HCT116 (cell line): Measurements from ENCODE around the gene FAM210B. TPM values are rescaled to one million over a fixed set of nuclear protein-coding genes. Genes with fewer than 3 reads are reported as not detected.
"Not testable (repeated sequence)": the region's sequence is repeated elsewhere in the genome, so short reads cannot be mapped to it uniquely, and the experiment has no call there.

Experiments
- ATAC-seq: fragments of 200-7000 bp; cut with Tn5 transposase; 2 replicates; pipeline ENCODE4 v1.9.1; 2020; ENCODE audit warnings: mild to moderate bottlenecking, moderate library complexity
- BruUV-seq: library from RNA; stranded (reverse); fragments of 400-500 nt; replicated peaks from 2 replicates; lab custom pipeline; 2021; lab: Mats Ljungman, UMichigan
- CTCF ChIA-PET: fragments of 300-600 bp; sonication (Branson Sonifier 250); formaldehyde crosslinking; loops from one replicate; lab custom pipeline; 2021; ENCODE audit warnings: antibody characterized with exemption; lab: Charles Lee
- POLR2A ChIA-PET: fragments of 300-600, 350-600 bp; sonication (Branson Sonifier 250); formaldehyde crosslinking; loops from one replicate; lab custom pipeline; 2021; ENCODE audit warnings: antibody characterized with exemption; lab: Charles Lee
- RAD21 ChIA-PET, 2 experiments: fragments of 300-600 bp; sonication (Branson Sonifier 250); formaldehyde crosslinking; loops; one replicate each; lab custom pipeline; 2023; ENCODE audit warnings: low total read pairs in 2 of 2; ENCODE audit not compliant: uncharacterized antibody in 2 of 2, unreplicated experiment in 2 of 2, low non-redundant PET in 1 of 2; lab: Charles Lee
- DNase-seq: peaks from one replicate; pipeline ENCODE4 v3.0.0-alpha.2; 2010; ENCODE audit warnings: low read depth, low spot score
- H2AFZ ChIP-seq: fragments of 200-600 bp; shearing (Covaris generic), sonication (generic); 2 replicates; pipeline ENCODE4 v1.6.1; 2017; ENCODE audit warnings: low read depth, mixed run types, mixed read lengths, antibody characterized with exemption, low read length; ENCODE audit not compliant: poor library complexity, severe bottlenecking
- H3K27ac ChIP-seq: 2 replicates; pipeline ENCODE4 v1.5.1; 2012; ENCODE audit warnings: low read depth, low read length
- H3K27me3 ChIP-seq: fragments of 200-600 bp; sonication (generic); 2 replicates; pipeline ENCODE4 v1.6.1; 2016; ENCODE audit warnings: mixed run types, low read length, mixed read lengths; ENCODE audit not compliant: insufficient read depth
- H3K36me3 ChIP-seq, 2 experiments: fragments of 200-500 bp in 1 of 2; fragments of 200-600 bp in 1 of 2; sonication (Bioruptor generic) in 1 of 2; sonication (generic) in 1 of 2; 2 replicates each; pipeline versions ENCODE4 v1.5.1 to v1.6.1; 2014 to 2016; ENCODE audit warnings: low read length in 2 of 2, inconsistent platforms in 1 of 2, mixed read lengths in 1 of 2, mixed run types in 1 of 2; ENCODE audit not compliant: insufficient read depth in 2 of 2, control insufficient read depth in 1 of 2
- H3K4me1 ChIP-seq, 2 experiments: fragments of 200-600 bp in 1 of 2; sonication (generic) in 1 of 2; 2 replicates each; pipeline versions ENCODE4 v1.5.1 to v1.6.1; 2012 to 2017; ENCODE audit warnings: low read length in 2 of 2, inconsistent platforms in 1 of 2, mild to moderate bottlenecking in 1 of 2, mixed read lengths in 1 of 2, mixed run types in 1 of 2, moderate library complexity in 1 of 2; ENCODE audit not compliant: insufficient read depth in 2 of 2, control insufficient read depth in 1 of 2
- H3K4me2 ChIP-seq: fragments of 200-600 bp; sonication (generic); 2 replicates; pipeline ENCODE4 v1.6.1; 2017; ENCODE audit warnings: mixed run types, low read length, mixed read lengths
- H3K4me3 ChIP-seq, 2 experiments: fragments of 200-600 bp in 1 of 2; sonication (generic) in 1 of 2; replicated peaks in 1 of 2; 2 replicates each; pipeline ENCODE4 v1.5.1; 2011 to 2016; ENCODE audit warnings: low read length in 2 of 2, control low read depth in 1 of 2, low read depth in 1 of 2, mild to moderate bottlenecking in 1 of 2, mixed read lengths in 1 of 2, mixed run types in 1 of 2
- H3K79me2 ChIP-seq: fragments of 200-600 bp; sonication (generic); 2 replicates; pipeline ENCODE4 v1.6.1; 2017; ENCODE audit warnings: mild to moderate bottlenecking, mixed run types, low read length, moderate library complexity, mixed read lengths; ENCODE audit not compliant: insufficient read depth
- H3K9ac ChIP-seq: fragments of 200-600 bp; sonication (generic); 2 replicates; pipeline ENCODE4 v1.6.1; 2016; ENCODE audit warnings: low read length, mixed read lengths
- H3K9me2 ChIP-seq: fragments of 200-600 bp; sonication (generic), shearing (Covaris generic); 2 replicates; pipeline ENCODE4 v1.6.1; 2017; ENCODE audit warnings: mixed run types, mild to moderate bottlenecking, moderate library complexity; ENCODE audit not compliant: insufficient read depth
- H3K9me3 ChIP-seq, 2 experiments: fragments of 200-500 bp in 1 of 2; fragments of 200-600 bp in 1 of 2; sonication (Bioruptor generic) in 1 of 2; sonication (generic) in 1 of 2; 2 replicates each; pipeline ENCODE4 v1.6.1; 2014 to 2017; ENCODE audit warnings: low read length in 2 of 2, mixed read lengths in 2 of 2, inconsistent platforms in 1 of 2, low read depth in 1 of 2, mild to moderate bottlenecking in 1 of 2, mixed run types in 1 of 2, moderate library complexity in 1 of 2; ENCODE audit not compliant: control insufficient read depth in 1 of 2, insufficient read depth in 1 of 2
- H4K20me1 ChIP-seq: fragments of 200-600 bp; sonication (generic), shearing (Covaris generic); 2 replicates; pipeline ENCODE4 v1.6.1; 2017; ENCODE audit warnings: mixed run types, mild to moderate bottlenecking, moderate library complexity; ENCODE audit not compliant: insufficient read depth
- CBX3 ChIP-seq: IDR thresholded peaks from 2 replicates; pipeline ENCODE4 v1.6.1; 2012; ENCODE audit warnings: low read depth
- CTCF ChIP-seq, 3 experiments: fragments of 200-600 bp in 1 of 3; sonication (generic) in 1 of 3; IDR thresholded peaks in 2 of 3; conservative IDR thresholded peaks in 1 of 3; 2 replicates each; pipeline ENCODE4 v1.5.1; 2012 to 2017; ENCODE audit warnings: low read depth in 2 of 3, low read length in 2 of 3, antibody characterized with exemption in 1 of 3, borderline replicate concordance in 1 of 3, control low read depth in 1 of 3, mild to moderate bottlenecking in 1 of 3, mixed read lengths in 1 of 3, mixed run types in 1 of 3, moderate library complexity in 1 of 3; ENCODE audit not compliant: insufficient read depth in 1 of 3
- EGR1 ChIP-seq: IDR thresholded peaks from 2 replicates; pipeline ENCODE4 v1.6.1; 2012; ENCODE audit warnings: low read depth
- ELF1 ChIP-seq: IDR thresholded peaks from 2 replicates; pipeline ENCODE4 v1.6.1; 2012; ENCODE audit warnings: low read depth, borderline replicate concordance
- RAD21 ChIP-seq: IDR thresholded peaks from 2 replicates; pipeline ENCODE4 v1.6.1; 2012; ENCODE audit warnings: low read depth, mild to moderate bottlenecking
- REST ChIP-seq: IDR thresholded peaks from 2 replicates; pipeline ENCODE4 v1.6.1; 2012; ENCODE audit warnings: low read depth
- SIN3A ChIP-seq: IDR thresholded peaks from 2 replicates; pipeline ENCODE4 v1.6.1; 2012; ENCODE audit warnings: low read depth
- SP1 ChIP-seq: IDR thresholded peaks from 2 replicates; pipeline ENCODE4 v1.6.1; 2012; ENCODE audit warnings: low read depth
- SRF ChIP-seq: IDR thresholded peaks from 2 replicates; pipeline ENCODE4 v1.6.1; 2012; ENCODE audit warnings: low read depth
- TCF7L2 ChIP-seq: IDR thresholded peaks from 2 replicates; pipeline ENCODE4 v1.7.0; 2011; ENCODE audit warnings: borderline replicate concordance, inconsistent platforms; ENCODE audit not compliant: insufficient read depth, insufficient read length; ENCODE audit errors: extremely low read depth
- YY1 ChIP-seq: IDR thresholded peaks from 2 replicates; pipeline ENCODE4 v1.6.1; 2011; ENCODE audit warnings: low read length, low read depth, moderate library complexity, mild to moderate bottlenecking; ENCODE audit not compliant: insufficient replicate concordance; ENCODE audit errors: extremely low read depth
- ZFX ChIP-seq: fragments of 450-650 bp; IDR thresholded peaks from 2 replicates; pipeline ENCODE4 v1.6.1; 2017
- intact Hi-C: fragments of 100-400 bp; cut with micrococcal nuclease; formaldehyde crosslinking; loops from 2 replicates; pipeline ENCODE4 v1.10.0; 2022
- total RNA-seq: library from RNA; stranded (reverse); gene quantifications from one replicate; pipeline ENCODE4 v1.2.1, GENCODE V29; 2021; ENCODE audit not compliant: unreplicated experiment

FAM210B gene
- total RNA-seq, 1 experiment from 2014 or later: 12.0 TPM

GRCh38 chr20:56411287-56411686, 52.5 kb downstream of the FAM210B start:
- POLR2A ChIA-PET, BruUV-seq, H3K9me2 ChIP-seq, H3K4me3 ChIP-seq, H4K20me1 ChIP-seq, H3K27ac ChIP-seq, ATAC-seq, H3K9me3 ChIP-seq, H3K4me1 ChIP-seq, DNase-seq, intact Hi-C loops, H3K4me2 ChIP-seq, H3K9ac ChIP-seq, H3K79me2 ChIP-seq, H2AFZ ChIP-seq, H3K27me3 ChIP-seq, RAD21 ChIA-PET: not testable (repeated sequence)
- CTCF ChIA-PET: interaction anchor here (1.3 kb wide), 1 partner anchor 13 kb away, joined by 3 read pairs; no protein-coding TSS in a partner anchor
- H3K36me3 ChIP-seq: peaks cover 9 to 18% of the 10 kb centered on the region in 2 experiments

GRCh38 chr20:56411759-56412472, 53.1 kb downstream of the FAM210B start, which contains the start of gene CASS4:
Gene CASS4 (plus strand): TSS chr20:56412260. CDS start chr20:56412459, 199 bp downstream.
- H3K9me2 ChIP-seq: no peaks in the 10 kb centered on the region
- intact Hi-C loops: no loop called here
- TF ChIP-seq CTCF (IDR thresholded peaks at IDR 0.05 in 2 of 3, conservative IDR thresholded peaks at IDR 0.05 in 1 of 3; ENCODE audit: borderline replicate concordance in 1 of 3, insufficient read depth in 1 of 3, low read depth in 2 of 3, low read length in 2 of 3): no peak
- no peak for TF ChIP-seq SP1
- TF ChIP-seq SRF: no peak
- TF ChIP-seq TCF7L2: no peak
- TF ChIP-seq RAD21: no peak
- no peak for TF ChIP-seq ELF1
- no peak for TF ChIP-seq CBX3
- TF ChIP-seq EGR1: no peak
- TF ChIP-seq ZFX: no peak
- TF ChIP-seq SIN3A: no peak
- no peak for TF ChIP-seq REST
- no peak for TF ChIP-seq YY1
- RAD21 ChIA-PET: no interaction called here
- no peaks in the 10 kb centered on the region for H4K20me1 ChIP-seq
- no peaks in the 10 kb centered on the region for H3K9me3 ChIP-seq
- H3K9ac ChIP-seq: no peak within 1 kb of the TSS
- H3K36me3 ChIP-seq: peaks cover 9 to 12% of the 10 kb centered on the region in 2 experiments
- H2AFZ ChIP-seq: no peak within 1 kb of the TSS
- POLR2A ChIA-PET: no interaction called here
- DNase-seq (no peak), ATAC-seq (no peak)
- H3K4me1 ChIP-seq: no peaks in the 10 kb centered on the region
- CTCF ChIA-PET: interaction anchor here (1.3 kb wide), 1 partner anchor 14 kb away, joined by 3 read pairs; no protein-coding TSS in a partner anchor
- BruUV-seq: no TSS peak
- H3K4me3 ChIP-seq: no peak within 1 kb of the TSS
- no peaks in the 10 kb centered on the region for H3K27me3 ChIP-seq
- H3K4me2 ChIP-seq: no peak within 1 kb of the TSS
- H3K27ac ChIP-seq: no peak within 1 kb of the TSS
- H3K79me2 ChIP-seq: no peaks in the 10 kb centered on the region
